ENCODE results near the gene SPECC1L.

GRCh38 chr22:24423519-24424000 is 152.9 kb downstream of the SPECC1L start:
- TF ChIP-seq CTCF (IDR thresholded peaks at IDR 0.05): peak; percentile 51 to 88 (median 80)
- no peak for TF ChIP-seq POLR2A (IDR thresholded peaks at IDR 0.05)

All from uterus (tissue), 2 donors.